Hippocampal formation (tissue), 2 donors: Measurements from ENCODE around the gene SMTNL2.
"Not testable (repeated sequence)": the region's sequence is repeated elsewhere in the genome, so short reads cannot be mapped to it uniquely, and the experiment has no call there.

Experiments used
- DNase-seq, 2 donors: peaks; one replicate each; lab custom pipeline; 2025; lab: John Stamatoyannopoulos, UW

The SMTNL2 gene

DNA sequence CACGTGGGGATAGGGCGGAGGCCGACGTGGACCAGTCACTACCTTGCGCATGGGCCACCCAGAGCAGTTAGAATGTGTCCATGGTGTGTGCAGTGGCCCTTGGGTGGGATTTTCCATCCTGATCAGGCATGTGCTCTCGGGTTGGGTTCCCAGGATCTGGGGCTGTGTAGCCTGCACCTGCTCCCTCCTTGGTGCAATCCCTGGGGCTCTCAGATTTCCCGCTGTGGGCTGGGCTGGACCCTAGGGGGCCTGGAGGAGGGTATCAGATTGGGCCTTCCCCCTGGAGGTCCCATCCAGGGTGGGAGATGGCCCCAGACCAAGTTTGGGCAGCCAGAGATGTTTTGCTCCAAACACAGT, 1.3 kb downstream of the SMTNL2 start:
- no peak for DNase-seq

- DNase-seq, result no peak
Measured at GRCh38 chr17:4586043-4586442, 1.7 kb downstream of the SMTNL2 start.

DNA sequence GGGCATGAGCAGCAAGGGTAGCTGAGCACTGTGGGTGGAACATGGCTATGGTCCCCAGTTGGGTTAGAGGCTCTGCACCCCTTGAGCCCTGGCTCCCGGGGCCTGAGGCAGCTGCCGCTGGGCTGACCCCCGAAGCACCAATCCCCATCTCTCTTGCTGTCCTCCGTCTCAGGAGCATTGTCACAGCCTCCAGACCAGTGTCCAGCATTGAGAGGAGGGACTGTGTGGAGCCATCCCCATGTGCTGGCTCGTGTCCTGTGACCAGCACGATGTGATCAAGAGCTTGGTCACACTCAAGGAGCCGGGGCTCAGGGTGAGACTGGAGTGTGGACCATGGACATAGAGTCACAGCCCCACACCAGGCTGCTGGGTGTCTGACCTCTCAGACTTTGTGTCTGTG, 2.9 kb downstream of the SMTNL2 start:
- DNase-seq, result no peak

GRCh38 chr17:4587803-4588202, 3.5 kb downstream of the SMTNL2 start:
- DNase-seq, result no peak

- no peak for DNase-seq
Measured at GRCh38 chr17:4588391-4588790, 4.1 kb downstream of the SMTNL2 start.

- no peak for DNase-seq
Measured at GRCh38 chr17:4588898-4589625, 4.7 kb downstream of the SMTNL2 start.

- DNase-seq, result not testable (repeated sequence)
Measured at GRCh38 chr17:4590042-4590441, 5.7 kb downstream of the SMTNL2 start.

DNA sequence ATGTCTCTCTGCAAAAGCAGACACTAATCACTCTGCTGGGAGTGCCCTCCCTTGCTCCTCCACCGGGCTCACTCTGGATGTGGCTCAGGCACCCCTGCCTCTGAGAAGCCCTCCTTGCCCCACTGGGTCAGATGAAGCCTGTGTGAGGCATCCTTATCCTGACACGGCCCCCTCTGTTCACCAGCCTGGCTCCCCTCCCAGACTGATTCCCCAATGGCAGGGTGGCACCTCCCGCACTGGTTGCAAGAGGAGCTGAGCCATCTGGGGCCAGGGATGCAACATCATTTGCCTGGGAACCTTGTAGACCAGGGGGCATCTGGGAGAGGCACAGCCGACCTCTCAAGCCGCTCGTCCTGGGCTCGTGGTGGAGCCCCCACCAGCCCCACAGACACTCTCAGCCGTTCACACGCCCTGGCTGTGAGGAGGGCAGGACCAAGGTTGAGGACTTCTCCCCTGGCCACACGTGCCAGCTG, 6.7 kb downstream of the SMTNL2 start:
- no peak for DNase-seq

DNA sequence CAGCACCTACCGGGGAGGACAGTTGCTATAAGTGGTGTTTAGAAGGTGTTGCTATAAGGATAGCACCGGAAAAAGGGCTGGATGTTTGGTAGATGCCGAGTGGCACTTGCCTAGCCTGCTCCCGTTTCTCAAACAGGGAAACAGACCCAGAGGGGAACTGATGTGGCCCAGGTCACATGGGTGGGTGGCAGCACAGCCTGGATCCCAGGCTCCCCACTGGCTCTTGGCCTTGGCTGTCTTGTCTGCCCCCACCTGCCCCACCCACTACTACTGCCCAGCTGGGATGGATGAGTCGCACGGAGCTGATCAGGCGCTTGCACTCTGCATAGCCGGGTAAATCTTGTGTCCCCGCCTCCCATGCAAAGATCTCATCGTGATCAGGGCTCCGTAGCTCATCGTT, 7.2 kb downstream of the SMTNL2 start:
- no peak for DNase-seq

DNA sequence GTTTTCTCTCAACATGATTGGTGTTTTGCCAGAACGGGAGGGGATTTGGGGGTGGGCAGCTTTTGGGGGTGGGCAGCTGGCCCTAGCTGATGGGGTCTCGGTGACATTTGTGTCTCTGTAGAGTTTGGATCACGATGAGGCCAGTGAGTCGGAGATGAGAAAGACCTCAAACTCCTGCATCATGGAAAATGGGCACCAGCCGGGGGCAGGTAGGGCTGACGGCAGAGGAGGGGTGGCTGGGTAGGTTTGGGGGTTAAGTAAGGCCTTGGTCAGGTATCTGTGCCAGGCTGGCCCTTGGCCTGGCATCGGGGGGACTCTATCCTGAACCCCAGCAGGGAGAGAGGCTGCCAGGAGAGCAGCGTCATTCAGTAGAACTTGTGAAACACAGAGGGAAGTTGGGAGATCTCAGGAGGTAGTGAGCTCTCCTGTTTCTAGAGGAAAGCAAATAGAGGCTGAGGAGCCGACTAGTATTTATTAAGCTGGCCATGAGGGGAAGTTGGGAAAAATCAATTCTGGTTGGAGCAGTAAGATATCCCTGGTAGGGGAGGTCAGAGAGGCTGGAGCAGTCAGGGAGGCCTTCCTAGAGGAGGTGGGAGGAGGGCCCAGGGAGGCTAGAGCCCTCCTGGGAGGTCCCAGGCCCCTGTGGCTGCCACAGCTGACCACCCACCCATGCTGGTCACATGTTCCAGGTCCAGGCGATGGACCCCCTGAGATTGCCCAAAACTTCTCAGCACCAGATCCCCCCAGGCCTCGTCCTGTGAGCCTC, 8.1 kb downstream of the SMTNL2 start:
- DNase-seq, result no peak

DNA sequence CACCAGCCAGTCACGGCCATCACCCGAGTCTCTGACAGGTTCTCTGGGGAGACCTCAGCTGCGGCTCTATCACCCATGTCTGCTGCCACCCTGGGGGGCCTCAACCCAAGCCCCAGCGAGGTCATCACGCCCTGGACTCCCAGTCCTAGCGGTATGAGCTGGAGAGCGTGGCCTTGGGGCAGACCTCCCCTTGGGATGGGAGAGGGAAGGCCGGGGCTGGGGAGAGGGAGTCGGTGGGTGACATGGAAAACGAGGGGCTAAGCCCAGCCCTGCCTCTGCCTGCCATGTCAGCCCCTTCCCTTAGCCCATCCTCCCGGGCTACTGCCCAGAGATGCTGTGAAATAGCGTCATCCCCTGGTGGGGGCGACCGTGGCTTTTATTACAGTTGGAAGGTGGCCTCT, 8.7 kb downstream of the SMTNL2 start:
- DNase-seq, result no peak

GRCh38 chr17:4594406-4594805, 10.1 kb downstream of the SMTNL2 start:
- no peak for DNase-seq

GRCh38 chr17:4594931-4595684, 10.8 kb downstream of the SMTNL2 start:
- peak in 1 of 2 donors; percentile 10 for DNase-seq

DNA sequence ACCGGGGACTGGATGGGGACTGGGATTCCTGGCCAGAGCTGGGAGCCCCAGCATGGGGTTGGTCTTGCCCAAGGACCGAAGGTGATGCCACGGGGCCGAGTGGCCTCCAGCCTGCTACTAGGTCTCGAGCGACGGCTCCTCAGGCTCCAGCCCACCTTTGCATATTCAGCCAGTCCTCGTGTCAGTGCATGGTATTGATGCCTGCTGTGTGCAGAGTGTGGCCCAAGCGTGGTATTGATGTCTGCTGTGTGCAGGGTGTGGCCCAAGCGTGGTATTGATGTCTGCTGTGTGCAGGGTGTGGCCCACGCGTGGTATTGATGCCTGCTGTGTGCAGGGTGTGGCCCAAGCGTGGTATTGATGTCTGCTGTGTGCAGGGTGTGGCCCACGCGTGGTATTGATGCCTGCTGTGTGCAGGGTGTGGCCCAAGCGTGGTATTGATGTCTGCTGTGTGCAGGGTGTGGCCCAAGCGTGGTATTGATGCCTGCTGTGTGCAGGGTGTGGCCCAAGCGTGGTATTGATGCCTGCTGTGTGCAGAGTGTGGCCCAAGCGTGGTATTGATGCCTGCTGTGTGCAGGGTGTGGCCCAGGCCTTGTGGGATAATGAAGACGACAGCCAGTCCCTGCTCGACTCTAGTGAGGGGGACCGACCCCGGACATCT, 11.5 kb downstream of the SMTNL2 start:
- DNase-seq, result not testable (repeated sequence)

GRCh38 chr17:4596636-4597380, 12.5 kb downstream of the SMTNL2 start:
- DNase-seq, result no peak

DNA sequence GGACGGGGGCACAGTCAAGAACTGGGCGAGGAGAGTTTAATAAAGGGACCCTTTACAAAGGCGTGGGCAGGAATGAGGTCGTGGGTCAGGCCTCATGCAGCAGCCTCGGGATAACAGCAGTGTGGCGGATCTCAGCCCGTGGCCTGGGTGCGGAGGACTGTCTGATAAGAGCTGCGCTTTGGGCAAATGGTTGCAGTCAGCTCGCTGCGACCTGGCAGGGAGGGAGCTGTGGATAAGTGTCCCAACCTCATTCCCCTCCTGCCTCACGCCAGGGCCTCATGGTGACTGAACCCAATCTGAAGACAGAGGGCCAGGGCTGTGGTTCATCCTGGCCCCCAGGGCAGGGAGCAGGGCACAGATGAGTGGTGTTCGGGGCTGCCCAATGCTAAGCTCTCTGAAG, 13.6 kb downstream of the SMTNL2 start:
- no peak for DNase-seq

GRCh38 chr17:4598776-4599504, 14.6 kb downstream of the SMTNL2 start:
- no peak for DNase-seq

- no peak for DNase-seq
Measured at GRCh38 chr17:4599505-4600281, 15.4 kb downstream of the SMTNL2 start.

DNA sequence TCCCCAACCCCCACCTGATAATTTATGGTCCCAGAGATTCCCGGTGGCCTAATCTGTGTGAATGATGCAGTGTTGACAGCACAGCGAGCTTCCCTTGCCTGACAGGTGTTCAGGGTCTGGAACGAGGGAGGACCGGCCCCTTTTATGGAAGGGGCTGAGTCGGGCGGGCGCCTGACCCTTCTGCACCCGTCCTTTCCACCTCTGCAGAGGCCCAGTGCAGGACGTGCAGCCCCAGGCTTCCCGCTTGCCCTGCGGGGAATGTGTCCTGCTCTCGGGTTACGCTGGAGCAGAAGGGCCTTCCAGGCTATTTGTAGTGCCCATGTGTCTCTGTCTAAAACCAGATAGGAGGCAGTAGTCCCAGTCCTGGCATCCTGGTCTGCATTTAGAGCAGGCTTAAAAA, 16.2 kb downstream of the SMTNL2 start:
- no peak for DNase-seq

DNA sequence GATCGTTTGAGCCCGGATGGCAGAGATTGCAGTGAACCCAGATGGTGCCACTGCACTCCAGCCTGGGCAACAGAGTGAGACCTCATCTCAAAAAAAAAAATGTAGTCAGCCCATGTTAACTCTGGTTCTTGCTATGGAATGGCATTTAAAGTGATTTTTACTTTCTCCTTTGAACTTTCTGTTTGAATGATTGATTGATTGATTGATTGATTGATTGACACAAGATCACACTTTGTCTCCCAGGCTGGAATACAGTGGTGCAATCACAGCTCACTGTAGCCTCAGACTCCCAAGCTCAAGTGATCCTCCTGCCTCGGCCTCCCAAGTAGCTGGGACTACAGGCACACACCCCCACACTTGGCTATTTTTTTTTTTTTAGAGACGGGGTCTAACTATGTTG, 17.0 kb downstream of the SMTNL2 start:
- DNase-seq, result no peak
